Lung (tissue), 12 donors: Measurements from ENCODE around the gene PPM1N. TPM values are rescaled to one million over a fixed set of nuclear protein-coding genes. Genes with fewer than 3 reads are reported as not detected.

Experiments used
- ATAC-seq: fragments of 200-7000 bp; cut with Tn5 transposase; one replicate; pipeline ENCODE4 v1.9.1; 2020; ENCODE audit warnings: moderate number of reproducible peaks; ENCODE audit not compliant: insufficient read depth, low FRiP score
- DNase-seq, 3 donors: peaks; one replicate each; pipeline ENCODE4 v3.0.0-alpha.2; 2013 to 2017
- H3K27ac ChIP-seq, 2 donors: one replicate each; pipeline ENCODE4 v1.5.1; 2013; ENCODE audit warnings: mild to moderate bottlenecking in 2 of 2, moderate library complexity in 2 of 2, control low read depth in 1 of 2, inconsistent platforms in 1 of 2, low read depth in 1 of 2, low read length in 1 of 2
- H3K27me3 ChIP-seq, 3 donors: one replicate each; pipeline ENCODE4 v1.5.1; 2013; ENCODE audit warnings: low read length in 2 of 3; ENCODE audit not compliant: control insufficient read depth in 3 of 3, insufficient read depth in 3 of 3
- H3K36me3 ChIP-seq, 4 donors: one replicate each; pipeline ENCODE4 v1.5.1; 2013; ENCODE audit warnings: low read length in 4 of 4, mild to moderate bottlenecking in 1 of 4, moderate library complexity in 1 of 4; ENCODE audit not compliant: control insufficient read depth in 4 of 4, insufficient read depth in 4 of 4
- H3K4me1 ChIP-seq, 5 donors: one replicate each; pipeline ENCODE4 v1.5.1; 2013; ENCODE audit warnings: low read length in 5 of 5, mild to moderate bottlenecking in 2 of 5, moderate library complexity in 1 of 5; ENCODE audit not compliant: control insufficient read depth in 5 of 5, insufficient read depth in 5 of 5
- H3K4me3 ChIP-seq: one replicate; pipeline ENCODE4 v1.5.1; 2013; ENCODE audit warnings: mild to moderate bottlenecking, control low read depth, moderate library complexity
- H3K9ac ChIP-seq, 2 donors: one replicate each; pipeline ENCODE4 v1.5.1; 2013; ENCODE audit warnings: low read length in 2 of 2, control low read depth in 1 of 2; ENCODE audit not compliant: insufficient read depth in 1 of 2
- H3K9me3 ChIP-seq, 4 donors: one replicate each; pipeline ENCODE4 v1.5.1; 2013; ENCODE audit warnings: low read length in 3 of 4, mild to moderate bottlenecking in 1 of 4, moderate library complexity in 1 of 4; ENCODE audit not compliant: control insufficient read depth in 4 of 4, insufficient read depth in 3 of 4
- WGBS, 2 donors: extraction: QIAGEN DNeasy Blood & Tissue Kit; methylation state at CpG; one replicate each; pipeline ENCODE4 v1.1.7; 2013; 5-methylcytosine and 5-hydroxymethylcytosine counted together
- polyA plus RNA-seq, 2 donors: library from polyadenylated mRNA; stranded (reverse); fragments of 200-250 nt; gene quantifications; one replicate each; pipeline ENCODE4 v1.2.1, GENCODE V29; 2013
- total RNA-seq, 2 donors: library from RNA; depleted of rRNA in 1 of 2; stranded (reverse); fragments of >200 nt in 1 of 2; gene quantifications; one replicate each; pipeline ENCODE4 v1.2.1, GENCODE V29; 2014 to 2021
- TF ChIP-seq, protein P1 (sequence below): IDR thresholded peaks from 2 replicates; pipeline ENCODE4 v1.5.1; 2012; ENCODE audit warnings: mild to moderate bottlenecking; ENCODE audit errors: control extremely low read depth, extremely low read depth
- donor health status: control.
- donor health status: control.
- donor health status: Bipolar disorder and iron deficiency.
- donor health status: healthy.
- donor health status: DM: yes; HTN: yes; CAD: no.

PPM1N gene
- total and polyA plus RNA-seq, 4 donors = 0.37 to 8.1 (median 1.6) TPM

DNA sequence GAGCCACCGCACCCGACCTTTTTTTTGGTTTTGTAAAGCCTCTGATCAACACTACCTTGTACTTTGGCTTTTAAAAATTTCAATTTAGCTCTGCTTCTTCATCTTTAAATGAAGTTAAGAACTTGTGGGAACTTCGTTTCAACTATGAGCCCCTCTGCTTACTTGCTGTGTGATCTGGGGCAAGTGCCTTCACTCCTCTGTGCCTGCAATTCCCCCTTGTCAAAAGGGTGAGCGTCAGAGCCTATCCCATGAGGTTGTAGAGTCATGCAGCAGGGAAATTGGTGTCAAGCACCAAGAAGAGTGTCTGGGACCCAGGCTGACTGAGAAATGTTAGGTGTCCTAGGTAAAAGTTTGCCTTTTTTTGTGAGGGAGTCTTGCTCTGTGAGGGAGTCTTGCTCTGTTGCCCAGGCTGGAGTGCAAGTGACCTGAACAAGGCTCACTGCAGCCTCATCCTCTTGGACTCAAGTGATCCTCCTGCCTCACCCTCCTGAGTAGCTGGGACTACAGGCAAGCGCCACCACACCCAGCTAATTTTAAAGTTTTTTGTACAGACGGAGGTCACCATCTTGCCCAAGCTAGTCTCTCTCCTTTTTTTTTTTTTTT lies 14.7 kb downstream of the PPM1N start:
- Histone ChIP-seq H3K4me3 (no peak overlapping the region), H3K27ac (peak overlapping the region in 1 of 2 donors; percentile 1), H3K27me3 (no peaks in the 10 kb centered on the region), H3K9ac (no peak overlapping the region), H3K4me1 (peaks cover 3 to 19% (median 12%) of the 10 kb centered on the region in 5 donors), H3K9me3 (no peaks in the 10 kb centered on the region), H3K36me3 (peaks cover 0 to 17% (median 3%) of the 10 kb centered on the region in 4 donors)
- no peak for DNase-seq
- ATAC-seq = no peak
- 86 to 92% methylated on average over 6 of the region's 6 CpGs for WGBS, 2 donors
- TF ChIP-seq, protein P1, sequence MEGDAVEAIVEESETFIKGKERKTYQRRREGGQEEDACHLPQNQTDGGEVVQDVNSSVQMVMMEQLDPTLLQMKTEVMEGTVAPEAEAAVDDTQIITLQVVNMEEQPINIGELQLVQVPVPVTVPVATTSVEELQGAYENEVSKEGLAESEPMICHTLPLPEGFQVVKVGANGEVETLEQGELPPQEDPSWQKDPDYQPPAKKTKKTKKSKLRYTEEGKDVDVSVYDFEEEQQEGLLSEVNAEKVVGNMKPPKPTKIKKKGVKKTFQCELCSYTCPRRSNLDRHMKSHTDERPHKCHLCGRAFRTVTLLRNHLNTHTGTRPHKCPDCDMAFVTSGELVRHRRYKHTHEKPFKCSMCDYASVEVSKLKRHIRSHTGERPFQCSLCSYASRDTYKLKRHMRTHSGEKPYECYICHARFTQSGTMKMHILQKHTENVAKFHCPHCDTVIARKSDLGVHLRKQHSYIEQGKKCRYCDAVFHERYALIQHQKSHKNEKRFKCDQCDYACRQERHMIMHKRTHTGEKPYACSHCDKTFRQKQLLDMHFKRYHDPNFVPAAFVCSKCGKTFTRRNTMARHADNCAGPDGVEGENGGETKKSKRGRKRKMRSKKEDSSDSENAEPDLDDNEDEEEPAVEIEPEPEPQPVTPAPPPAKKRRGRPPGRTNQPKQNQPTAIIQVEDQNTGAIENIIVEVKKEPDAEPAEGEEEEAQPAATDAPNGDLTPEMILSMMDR = no peak

DNA sequence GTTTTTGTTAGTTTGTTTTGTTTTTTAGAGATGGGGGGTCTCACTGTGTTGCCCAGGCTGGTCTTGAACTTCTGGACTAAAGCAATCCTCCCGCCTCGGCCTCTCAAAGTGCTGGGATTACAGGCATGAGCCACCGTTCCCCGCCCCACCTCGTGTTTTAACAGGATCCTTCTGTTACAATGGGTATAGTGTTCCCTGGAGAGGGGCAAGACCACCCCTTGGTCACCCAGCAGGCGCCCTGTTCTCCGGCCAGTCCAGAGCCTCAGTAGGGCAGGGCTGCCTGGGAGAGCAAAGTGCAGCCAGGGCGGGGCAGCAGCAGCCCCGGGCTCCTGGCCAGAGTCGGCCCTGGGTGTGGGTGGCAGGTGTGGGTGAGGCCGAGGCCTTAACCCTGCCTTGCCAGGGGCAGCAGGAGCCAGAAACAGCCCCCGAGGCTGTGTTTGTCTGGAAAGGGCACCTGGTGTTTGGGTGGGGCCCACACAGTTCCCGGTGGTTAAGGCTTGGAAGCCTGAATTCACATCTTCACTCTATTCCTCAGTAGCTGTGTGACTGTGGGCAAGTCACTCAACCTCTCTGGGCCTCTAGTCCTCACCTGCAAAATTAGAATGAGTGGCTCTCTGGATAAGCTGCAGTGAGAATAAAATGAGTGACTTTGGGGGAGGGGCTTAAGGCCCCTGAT lies 16.3 kb downstream of the PPM1N start:
- Histone ChIP-seq H3K36me3 (peaks cover 0 to 22% (median 4%) of the 10 kb centered on the region in 4 donors), H3K27ac (peak overlapping the region; percentile 36 to 75), H3K9me3 (no peaks in the 10 kb centered on the region), H3K9ac (no peak overlapping the region), H3K4me3 (no peak overlapping the region), H3K4me1 (peaks cover 3 to 17% (median 3%) of the 10 kb centered on the region in 5 donors), H3K27me3 (no peaks in the 10 kb centered on the region)
- WGBS, 2 donors = 39 to 46% methylated on average over 13 of the region's 13 CpGs
- DNase-seq (no peak), ATAC-seq (peak; percentile 43)
- TF ChIP-seq, protein P1 = no peak

DNA sequence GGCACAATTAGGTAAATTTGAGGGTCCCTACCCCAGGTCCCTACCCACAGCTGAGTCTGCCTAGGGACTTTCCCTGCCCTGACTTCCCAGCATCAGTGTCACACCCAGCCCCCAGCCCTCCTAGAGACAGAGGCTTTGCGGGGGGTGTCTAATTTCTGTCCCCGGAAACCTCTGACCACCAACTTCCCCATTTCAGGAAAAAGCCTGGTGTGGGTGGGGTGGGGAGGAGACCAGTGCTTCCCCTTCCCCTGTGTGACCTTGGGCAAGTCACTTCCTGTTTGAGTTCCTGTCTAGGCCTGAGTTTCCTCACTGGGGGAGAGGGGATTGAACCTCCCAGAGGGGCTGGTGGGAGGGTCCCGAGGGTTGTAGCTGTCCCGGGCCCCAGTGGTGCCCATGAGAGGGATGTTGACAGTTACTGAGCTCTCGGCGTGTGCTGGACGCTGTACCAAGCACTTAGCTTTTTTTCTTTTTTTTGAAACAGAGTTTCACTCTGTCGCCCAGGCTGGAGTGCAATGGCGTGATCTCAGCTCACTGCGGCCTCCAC lies 16.9 kb downstream of the PPM1N start:
- TF ChIP-seq, protein P1 = no peak
- Histone ChIP-seq H3K4me3 (no peak overlapping the region), H3K27ac (peak overlapping the region; percentile 36 to 75), H3K9ac (no peak overlapping the region), H3K36me3 (peaks cover under 1 to 26% (median 5%) of the 10 kb centered on the region in 4 donors), H3K9me3 (no peaks in the 10 kb centered on the region), H3K4me1 (peaks cover 0 to 15% (median 3%) of the 10 kb centered on the region in 5 donors), H3K27me3 (no peaks in the 10 kb centered on the region)
- DNase-seq = peak in 1 of 3 donors; percentile 29
- WGBS, 2 donors = 31 to 54% methylated on average over 10 of the region's 10 CpGs
- peak; percentile 63 for ATAC-seq
